K562 treated with DMSO at 1 percent for 12 hours (cell line): ENCODE measurements around the gene IL17D. TPM values are rescaled to one million over a fixed set of nuclear protein-coding genes. Genes with fewer than 3 reads are reported as not detected.

ENCODE experiments used
- total RNA-seq: library from RNA; unstranded; fragments of 300-600 nt; gene quantifications from 2 replicates; pipeline ENCODE4 v1.2.3, GENCODE V29; 2022; ENCODE audit not compliant: insufficient read depth

IL17D gene, protein sequence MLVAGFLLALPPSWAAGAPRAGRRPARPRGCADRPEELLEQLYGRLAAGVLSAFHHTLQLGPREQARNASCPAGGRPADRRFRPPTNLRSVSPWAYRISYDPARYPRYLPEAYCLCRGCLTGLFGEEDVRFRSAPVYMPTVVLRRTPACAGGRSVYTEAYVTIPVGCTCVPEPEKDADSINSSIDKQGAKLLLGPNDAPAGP
- 0.90 TPM in 1 of 2 replicates, not detected in the other for total RNA-seq

DNA sequence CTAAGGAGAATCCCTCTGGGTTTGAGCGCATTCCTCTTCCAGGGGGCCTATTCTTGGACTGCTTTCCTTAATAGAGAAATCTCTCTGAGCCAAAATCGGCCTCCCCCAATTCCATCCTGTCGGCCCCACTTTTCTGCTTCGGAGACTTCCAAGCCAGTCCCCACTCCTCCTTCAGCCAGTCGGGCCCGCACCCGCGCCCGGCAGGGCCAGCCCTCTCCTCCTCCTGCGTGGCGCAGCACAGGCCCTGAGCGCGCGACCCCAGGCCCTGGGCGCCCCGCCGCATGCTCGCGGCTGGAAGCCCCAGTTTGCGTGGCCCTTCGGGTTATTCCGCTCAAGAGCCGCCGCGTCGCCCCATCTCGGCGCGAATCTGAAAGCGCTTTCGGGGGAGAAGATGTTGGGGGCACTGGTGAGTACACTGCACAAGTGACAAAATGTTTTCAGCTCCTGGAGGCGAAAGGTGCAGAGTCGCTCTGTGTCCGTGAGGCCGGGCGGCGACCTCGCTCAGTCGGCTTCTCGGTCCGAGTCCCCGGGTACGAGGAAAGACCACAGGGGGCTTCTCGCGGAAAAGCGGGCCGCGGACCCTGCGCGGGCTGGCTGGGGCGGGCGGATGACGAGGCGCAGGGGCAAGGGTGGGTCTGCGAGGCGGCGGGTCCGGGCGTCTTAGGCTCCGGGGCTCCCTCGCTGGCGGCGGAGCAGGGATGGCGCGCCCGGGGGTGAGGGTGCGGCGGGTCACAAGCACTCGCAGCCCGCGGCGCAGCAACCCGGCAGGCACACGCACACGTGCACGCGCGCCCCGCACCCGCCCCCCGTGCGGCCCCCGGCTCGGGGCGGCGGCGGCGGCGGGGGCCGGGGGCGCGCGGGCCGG, at the start of gene IL17D:
IL17D (plus strand) TSS at position 785 of the 865 bp plus-strand sequence. CDS start 303 bp downstream, outside the sequence.

Other genes with a start within 250 kb of the IL17D start
- 18.1 and 20.8 TPM in 2 replicates for gene CRYL1, start 177.8 kb upstream of the IL17D start, total RNA-seq
- 2.0 and 4.1 TPM in 2 replicates for gene IFT88, start 136.5 kb upstream of the IL17D start, total RNA-seq
- 2.4 TPM in 2 replicates for gene EEF1AKMT1, start 70.3 kb downstream of the IL17D start, total RNA-seq
- 1.2 and 5.7 TPM in 2 replicates for gene XPO4, start 199.0 kb downstream of the IL17D start, total RNA-seq